Hepatocyte (in vitro differentiated cells): ENCODE data around the gene ARL6IP4. TPM values are rescaled to one million over a fixed set of nuclear protein-coding genes. Genes with fewer than 3 reads are reported as not detected.

ENCODE experiments used
- DNase-seq: peaks from one replicate; pipeline ENCODE4 v3.0.0-alpha.2; 2016; ENCODE audit warnings: low spot score
- H2AFZ ChIP-seq: fragments of 200-600 bp; sonication (generic); 2 replicates; pipeline ENCODE4 v1.6.0; 2016; ENCODE audit warnings: antibody characterized with exemption, mild to moderate bottlenecking
- H3K27ac ChIP-seq: fragments of 200-600 bp; sonication (generic); 2 replicates; pipeline ENCODE4 v1.5.1; 2016; ENCODE audit warnings: mild to moderate bottlenecking
- H3K27me3 ChIP-seq: fragments of 200-600 bp; sonication (generic); 2 replicates; pipeline ENCODE4 v1.6.1; 2016
- H3K36me3 ChIP-seq: fragments of 200-600 bp; sonication (generic); replicated peaks from 2 replicates; pipeline ENCODE4 v1.5.1; 2016; ENCODE audit warnings: low read depth; ENCODE audit not compliant: insufficient read depth
- H3K4me1 ChIP-seq: fragments of 200-600 bp; sonication (generic); 2 replicates; pipeline ENCODE4 v1.5.1; 2016; ENCODE audit warnings: mild to moderate bottlenecking, moderate library complexity; ENCODE audit not compliant: insufficient read depth
- H3K4me2 ChIP-seq: fragments of 200-600 bp; sonication (generic); 2 replicates; pipeline ENCODE4 v1.6.0; 2016
- H3K4me3 ChIP-seq: fragments of 200-600 bp; sonication (generic); 2 replicates; pipeline ENCODE4 v1.5.1; 2016; ENCODE audit warnings: mild to moderate bottlenecking
- H3K79me2 ChIP-seq: fragments of 200-600 bp; sonication (generic); 2 replicates; pipeline ENCODE4 v1.6.0; 2017; ENCODE audit warnings: mild to moderate bottlenecking
- H3K9me2 ChIP-seq: fragments of 200-600 bp; sonication (generic); replicated peaks from 2 replicates; pipeline ENCODE4 v1.6.0; 2017; ENCODE audit warnings: mild to moderate bottlenecking; ENCODE audit not compliant: insufficient read depth
- H3K9me3 ChIP-seq: fragments of 200-600 bp; sonication (generic); 2 replicates; pipeline ENCODE4 v1.5.1; 2016; ENCODE audit warnings: low read depth, mild to moderate bottlenecking
- H4K20me1 ChIP-seq: fragments of 200-600 bp; sonication (generic); 2 replicates; pipeline ENCODE4 v1.6.0; 2016; ENCODE audit warnings: mild to moderate bottlenecking; ENCODE audit not compliant: insufficient read depth, poor library complexity, severe bottlenecking
- EZH2 ChIP-seq: fragments of 200-600 bp; sonication (generic); IDR thresholded peaks from 2 replicates; pipeline ENCODE4 v1.6.1; 2016; ENCODE audit warnings: antibody characterized with exemption, mild to moderate bottlenecking, borderline replicate concordance
- EZH2phosphoT487 ChIP-seq: fragments of 200-600 bp; sonication (generic); IDR thresholded peaks from one replicate; pipeline ENCODE4 v1.6.1; 2018; ENCODE audit warnings: antibody characterized with exemption, mild to moderate bottlenecking, low read depth, moderate library complexity; ENCODE audit not compliant: unreplicated experiment, severe bottlenecking
- WGBS: methylation state at CpG from one replicate; pipeline ENCODE4 v1.1.6; 2016; ENCODE audit warnings: low lambda C conversion rate; ENCODE audit errors: missing lambda C conversion rate; 5-methylcytosine and 5-hydroxymethylcytosine counted together
- polyA plus RNA-seq: library from polyadenylated mRNA; unstranded; fragments of >200 nt; fragmentation: Nextera tagmentation; extraction: Ambion mirVana; gene quantifications from 2 replicates; pipeline ENCODE4 v1.2.1, GENCODE V29; 2016
- total RNA-seq: library from RNA; depleted of rRNA; stranded (reverse); fragments of >200 nt; gene quantifications from 2 replicates; pipeline ENCODE4 v1.2.3, GENCODE V29; 2014
- TF ChIP-seq, protein P1 (sequence below): fragments of 200-600 bp; sonication (generic); IDR thresholded peaks from 2 replicates; pipeline ENCODE4 v1.5.1; 2016; ENCODE audit warnings: antibody characterized with exemption, mild to moderate bottlenecking; ENCODE audit not compliant: poor library complexity

ARL6IP4 gene
- total and polyA plus RNA-seq, 2 experiments from 2014 or later: 138 to 248 TPM

- H3K4me1 ChIP-seq: no peaks in the 10 kb centered on the region
- no peak overlapping the region for H3K27ac ChIP-seq
- H3K36me3 ChIP-seq: no peaks in the 10 kb centered on the region
- DNase-seq: no peak
- no peak overlapping the region for H3K4me2 ChIP-seq
- H2AFZ ChIP-seq: no peak overlapping the region
- WGBS: 92% methylated on average over 19 of the region's 20 CpGs
- no peaks in the 10 kb centered on the region for H4K20me1 ChIP-seq
- no peaks in the 10 kb centered on the region for H3K9me2 ChIP-seq
- no peaks in the 10 kb centered on the region for H3K9me3 ChIP-seq
- H3K79me2 ChIP-seq: no peaks in the 10 kb centered on the region
- TF ChIP-seq EZH2: no peak
- no peak for TF ChIP-seq EZH2phosphoT487
- TF ChIP-seq, protein P1, sequence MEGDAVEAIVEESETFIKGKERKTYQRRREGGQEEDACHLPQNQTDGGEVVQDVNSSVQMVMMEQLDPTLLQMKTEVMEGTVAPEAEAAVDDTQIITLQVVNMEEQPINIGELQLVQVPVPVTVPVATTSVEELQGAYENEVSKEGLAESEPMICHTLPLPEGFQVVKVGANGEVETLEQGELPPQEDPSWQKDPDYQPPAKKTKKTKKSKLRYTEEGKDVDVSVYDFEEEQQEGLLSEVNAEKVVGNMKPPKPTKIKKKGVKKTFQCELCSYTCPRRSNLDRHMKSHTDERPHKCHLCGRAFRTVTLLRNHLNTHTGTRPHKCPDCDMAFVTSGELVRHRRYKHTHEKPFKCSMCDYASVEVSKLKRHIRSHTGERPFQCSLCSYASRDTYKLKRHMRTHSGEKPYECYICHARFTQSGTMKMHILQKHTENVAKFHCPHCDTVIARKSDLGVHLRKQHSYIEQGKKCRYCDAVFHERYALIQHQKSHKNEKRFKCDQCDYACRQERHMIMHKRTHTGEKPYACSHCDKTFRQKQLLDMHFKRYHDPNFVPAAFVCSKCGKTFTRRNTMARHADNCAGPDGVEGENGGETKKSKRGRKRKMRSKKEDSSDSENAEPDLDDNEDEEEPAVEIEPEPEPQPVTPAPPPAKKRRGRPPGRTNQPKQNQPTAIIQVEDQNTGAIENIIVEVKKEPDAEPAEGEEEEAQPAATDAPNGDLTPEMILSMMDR: no peak
- no peak overlapping the region for H3K4me3 ChIP-seq
- H3K27me3 ChIP-seq: no peaks in the 10 kb centered on the region
Measured at GRCh38 chr12:122995503-122996187, 15.2 kb downstream of the ARL6IP4 start.

- no peak overlapping the region for H3K27ac ChIP-seq
- H2AFZ ChIP-seq: no peak overlapping the region
- no peaks in the 10 kb centered on the region for H3K36me3 ChIP-seq
- no peaks in the 10 kb centered on the region for H3K27me3 ChIP-seq
- no peaks in the 10 kb centered on the region for H3K4me1 ChIP-seq
- TF ChIP-seq EZH2: no peak
- TF ChIP-seq, protein P1: no peak
- no peak for TF ChIP-seq EZH2phosphoT487
- no peak for DNase-seq
- no peaks in the 10 kb centered on the region for H3K9me3 ChIP-seq
- WGBS: 92% methylated on average over 5 of the region's 7 CpGs
- H3K9me2 ChIP-seq: no peaks in the 10 kb centered on the region
- H3K4me2 ChIP-seq: no peak overlapping the region
- no peaks in the 10 kb centered on the region for H4K20me1 ChIP-seq
- H3K79me2 ChIP-seq: no peaks in the 10 kb centered on the region
- H3K4me3 ChIP-seq: no peak overlapping the region
Measured at GRCh38 chr12:122996188-122996601, 15.7 kb downstream of the ARL6IP4 start.

GRCh38 chr12:122996621-122997342 is 16.3 kb downstream of the ARL6IP4 start:
- no peak overlapping the region for H3K27ac ChIP-seq
- H3K27me3 ChIP-seq: no peaks in the 10 kb centered on the region
- H3K4me1 ChIP-seq: no peaks in the 10 kb centered on the region
- DNase-seq: no peak
- 94% methylated on average over 15 of the region's 16 CpGs for WGBS
- H4K20me1 ChIP-seq: no peaks in the 10 kb centered on the region
- no peak for TF ChIP-seq EZH2phosphoT487
- TF ChIP-seq, protein P1: no peak
- no peak for TF ChIP-seq EZH2
- H3K79me2 ChIP-seq: no peaks in the 10 kb centered on the region
- H3K9me2 ChIP-seq: no peaks in the 10 kb centered on the region
- H2AFZ ChIP-seq: no peak overlapping the region
- no peak overlapping the region for H3K4me2 ChIP-seq
- H3K4me3 ChIP-seq: no peak overlapping the region
- no peaks in the 10 kb centered on the region for H3K9me3 ChIP-seq
- no peaks in the 10 kb centered on the region for H3K36me3 ChIP-seq
